Common myeloid progenitor, CD34-positive (primary cell): Measurements from ENCODE around the gene C1orf232.
A peak's percentile ranks its signal among the peaks of the same experiment; 100 is the strongest.

Experiments
- CTCF ChIA-PET: fragments of 350-600 bp; sonication (Branson Sonifier 250); formaldehyde crosslinking; loops from one replicate; lab custom pipeline; 2021; ENCODE audit warnings: antibody characterized with exemption; lab: Charles Lee
- POLR2A ChIA-PET: fragments of 350-600 bp; sonication (Branson Sonifier 250); formaldehyde crosslinking; loops from one replicate; lab custom pipeline; 2021; ENCODE audit warnings: antibody characterized with exemption; lab: Charles Lee
- DNase-seq, 3 donors: peaks; one replicate each; pipeline versions ENCODE4 v3.0.0 to v3.0.0-alpha.2; 2013
- H3K27ac ChIP-seq, 2 experiments: 1 replicate in 1 of 2; 2 replicates in 1 of 2; pipeline ENCODE4 v1.7.0; 2013; ENCODE audit warnings: inconsistent platforms in 2 of 2, low read length in 2 of 2, mild to moderate bottlenecking in 2 of 2, low read depth in 1 of 2, moderate library complexity in 1 of 2; ENCODE audit not compliant: severe bottlenecking in 2 of 2, insufficient read depth in 1 of 2, poor library complexity in 1 of 2
- H3K27me3 ChIP-seq, 5 experiments: replicated peaks in 2 of 5; 1 replicate in 3 of 5; 2 replicates in 2 of 5; pipeline versions ENCODE4 v1.6.1 to v1.7.0; 2013; ENCODE audit warnings: low read length in 4 of 5, mild to moderate bottlenecking in 2 of 5, moderate library complexity in 2 of 5, inconsistent platforms in 1 of 5; ENCODE audit not compliant: insufficient read depth in 5 of 5, control insufficient read depth in 4 of 5
- H3K36me3 ChIP-seq, 4 experiments: 1 replicate in 2 of 4; 2 replicates in 2 of 4; pipeline versions ENCODE4 v1.6.1 to v1.7.0; 2013; ENCODE audit warnings: low read length in 3 of 4, control low read depth in 1 of 4, mild to moderate bottlenecking in 1 of 4; ENCODE audit not compliant: control insufficient read depth in 4 of 4, insufficient read depth in 4 of 4
- H3K4me1 ChIP-seq, 4 experiments: 1 replicate in 3 of 4; 2 replicates in 1 of 4; pipeline versions ENCODE4 v1.6.1 to v1.7.1; 2013; ENCODE audit warnings: low read length in 3 of 4, mild to moderate bottlenecking in 3 of 4, control low read depth in 1 of 4, inconsistent platforms in 1 of 4, moderate library complexity in 1 of 4; ENCODE audit not compliant: control insufficient read depth in 4 of 4, insufficient read depth in 4 of 4; ENCODE audit errors: control extremely low read depth in 1 of 4
- H3K4me3 ChIP-seq, 7 experiments: 1 replicate in 4 of 7; 2 replicates in 3 of 7; pipeline versions ENCODE4 v1.5.1 to v1.7.0; 2013; ENCODE audit warnings: mild to moderate bottlenecking in 7 of 7, low read length in 6 of 7, moderate library complexity in 6 of 7, inconsistent platforms in 2 of 7, low read depth in 2 of 7, control low read depth in 1 of 7; ENCODE audit not compliant: insufficient read depth in 4 of 7, control insufficient read depth in 1 of 7; ENCODE audit errors: extremely low read depth in 1 of 7
- H3K9me3 ChIP-seq, 5 experiments: 1 replicate in 4 of 5; 2 replicates in 1 of 5; pipeline versions ENCODE4 v1.6.1 to v1.7.1; 2013; ENCODE audit warnings: low read length in 4 of 5, mild to moderate bottlenecking in 2 of 5, inconsistent platforms in 1 of 5, low read depth in 1 of 5, moderate library complexity in 1 of 5; ENCODE audit not compliant: control insufficient read depth in 4 of 5, insufficient read depth in 2 of 5; ENCODE audit errors: control extremely low read depth in 1 of 5
- WGBS: methylation state at CpG from one replicate; pipeline ENCODE4 v1.1.5; 2013; ENCODE audit not compliant: insufficient coverage; 5-methylcytosine and 5-hydroxymethylcytosine counted together

The C1orf232 gene

DNA sequence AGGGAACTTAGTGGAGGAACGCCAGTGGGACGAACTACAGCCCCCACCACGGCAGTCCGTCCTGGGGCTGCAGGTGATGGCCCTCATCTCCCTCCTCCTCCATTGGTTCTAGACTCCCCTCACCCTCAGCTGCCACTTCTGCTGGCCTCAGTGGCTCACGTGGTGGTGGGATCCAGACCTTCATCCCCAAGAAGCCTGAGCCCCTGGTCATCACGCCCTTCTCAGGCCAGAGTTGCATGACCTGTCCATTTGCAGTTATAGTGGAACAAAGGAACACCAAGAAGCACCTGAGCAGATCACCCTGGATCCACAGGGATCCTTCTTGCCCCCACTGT, 22.8 kb downstream of the C1orf232 start:
- no peaks in the 10 kb centered on the region for H3K36me3 ChIP-seq
- 75% methylated on average over 4 of the region's 6 CpGs for WGBS
- ChIA-PET POLR2A (interaction anchor here (0.7 to 1.6 kb wide), 2 partner anchors 9 to 11 kb away, joined by 4 to 6 read pairs; no protein-coding TSS in a partner anchor), CTCF (interaction anchor here (0.7 to 11.6 kb wide), 12 partner anchors 10 to 110 kb away, joined by 3 to 188 read pairs (median 10); partner anchors contain the start of genes C1orf232, FAM110D and ZNF593)
- H3K4me1 ChIP-seq: peaks cover 0 to 3% (median 3%) of the 10 kb centered on the region in 4 experiments
- no peaks in the 10 kb centered on the region for H3K9me3 ChIP-seq
- H3K4me3 ChIP-seq: no peak overlapping the region
- DNase-seq: no peak
- no peak overlapping the region for H3K27ac ChIP-seq
- peaks cover 0 to 10% (median 0%) of the 10 kb centered on the region in 5 experiments for H3K27me3 ChIP-seq

DNA sequence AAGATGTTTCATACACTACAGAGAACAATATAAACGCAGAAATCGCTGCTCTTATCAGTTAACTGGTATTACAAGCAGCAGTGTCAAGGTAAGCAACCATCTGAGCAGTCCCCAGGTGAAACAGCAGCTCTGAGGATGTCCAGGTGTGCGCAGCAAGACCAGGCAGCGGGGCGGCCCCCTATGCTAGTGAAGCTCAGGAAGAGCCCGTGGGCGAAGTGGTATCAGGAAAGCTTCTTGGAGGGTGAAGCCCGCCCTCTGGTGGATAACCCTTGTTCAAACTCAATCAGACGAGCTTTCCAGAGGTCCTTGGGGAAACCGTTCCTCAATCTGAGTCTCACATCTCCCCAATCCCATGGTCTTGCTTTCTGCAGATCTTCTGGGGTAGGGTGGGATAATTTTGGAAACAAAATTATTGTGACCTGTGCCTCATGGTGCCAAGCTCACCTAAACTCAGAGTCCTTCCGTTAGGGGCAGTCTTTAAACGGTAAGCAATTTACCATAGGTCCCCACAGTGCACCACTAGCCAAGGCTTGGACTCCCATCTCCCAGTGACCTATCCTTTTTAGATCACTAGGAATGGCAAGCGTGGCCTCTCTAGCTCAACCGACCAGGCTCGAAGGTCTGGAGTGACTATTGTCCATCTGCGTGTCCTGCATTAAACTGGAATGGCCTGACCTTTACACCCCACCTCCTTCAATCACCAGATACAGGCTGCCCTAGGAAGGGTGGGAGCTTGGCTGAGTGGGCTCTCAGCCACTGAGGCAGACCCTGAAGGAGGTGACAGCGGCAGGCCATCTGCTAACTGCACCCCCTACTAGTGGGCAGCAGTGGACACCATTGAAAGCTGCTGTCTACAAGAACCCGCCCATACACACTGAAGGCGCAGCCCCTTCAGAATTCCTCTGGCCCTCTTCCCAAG, 23.5 kb downstream of the C1orf232 start:
- Histone ChIP-seq H3K27ac (no peak overlapping the region), H3K4me3 (peak overlapping the region in 1 of 7 experiments; percentile 37), H3K9me3 (no peaks in the 10 kb centered on the region), H3K27me3 (peaks cover 0 to 10% (median 0%) of the 10 kb centered on the region in 5 experiments), H3K4me1 (peaks cover 0 to 3% (median 3%) of the 10 kb centered on the region in 4 experiments), H3K36me3 (no peaks in the 10 kb centered on the region)
- ChIA-PET CTCF (interaction anchor here (0.5 to 11.6 kb wide), 22 partner anchors 11 to 973 kb away, joined by 3 to 188 read pairs (median 6); partner anchors contain the start of genes C1orf232, FAM110D, PDIK1L and ZNF593), POLR2A (interaction anchor here (1.2 to 1.6 kb wide), 2 partner anchors 10 to 40 kb away, joined by 4 read pairs; no protein-coding TSS in a partner anchor)
- 49% methylated on average over 12 of the region's 19 CpGs for WGBS
- peak; percentile 71 to 84 (median 82) for DNase-seq

DNA sequence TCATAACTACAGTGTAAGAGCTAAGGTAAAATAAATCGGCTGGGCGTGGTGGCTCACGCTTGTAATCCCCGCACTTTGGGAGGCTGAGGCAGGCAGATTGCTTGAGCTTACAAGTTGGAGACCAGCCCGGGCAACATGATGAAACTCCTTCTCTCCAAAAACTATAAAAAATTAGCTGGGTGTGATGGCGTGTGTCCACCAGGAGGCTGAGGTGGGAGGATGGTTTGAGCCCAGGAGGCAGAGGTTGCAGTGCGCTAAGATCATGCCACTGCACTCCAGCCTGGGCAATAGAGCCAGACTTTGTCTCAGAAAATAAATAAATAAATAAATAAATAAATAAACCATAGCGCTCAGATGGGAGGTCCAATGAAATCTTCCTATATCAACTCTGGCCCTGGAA, 26.6 kb downstream of the C1orf232 start:
- peaks cover 0 to 2% (median 0%) of the 10 kb centered on the region in 5 experiments for H3K27me3 ChIP-seq
- no peaks in the 10 kb centered on the region for H3K9me3 ChIP-seq
- ChIA-PET POLR2A (interaction anchor here (0.6 kb wide), 1 partner anchor 30 kb away, joined by 4 read pairs; no protein-coding TSS in a partner anchor), CTCF (interaction anchor here (0.6 to 11.6 kb wide), 7 partner anchors 10 to 58 kb away, joined by 3 to 188 read pairs (median 4); partner anchors contain the start of genes PDIK1L and ZNF593)
- no peak overlapping the region for H3K27ac ChIP-seq
- peaks cover 0 to 8% (median 4%) of the 10 kb centered on the region in 4 experiments for H3K4me1 ChIP-seq
- WGBS: 100% methylated on average over 5 of the region's 8 CpGs
- no peak overlapping the region for H3K4me3 ChIP-seq
- DNase-seq: peak in 2 of 3 donors; percentile 51 to 52
- H3K36me3 ChIP-seq: no peaks in the 10 kb centered on the region

DNA sequence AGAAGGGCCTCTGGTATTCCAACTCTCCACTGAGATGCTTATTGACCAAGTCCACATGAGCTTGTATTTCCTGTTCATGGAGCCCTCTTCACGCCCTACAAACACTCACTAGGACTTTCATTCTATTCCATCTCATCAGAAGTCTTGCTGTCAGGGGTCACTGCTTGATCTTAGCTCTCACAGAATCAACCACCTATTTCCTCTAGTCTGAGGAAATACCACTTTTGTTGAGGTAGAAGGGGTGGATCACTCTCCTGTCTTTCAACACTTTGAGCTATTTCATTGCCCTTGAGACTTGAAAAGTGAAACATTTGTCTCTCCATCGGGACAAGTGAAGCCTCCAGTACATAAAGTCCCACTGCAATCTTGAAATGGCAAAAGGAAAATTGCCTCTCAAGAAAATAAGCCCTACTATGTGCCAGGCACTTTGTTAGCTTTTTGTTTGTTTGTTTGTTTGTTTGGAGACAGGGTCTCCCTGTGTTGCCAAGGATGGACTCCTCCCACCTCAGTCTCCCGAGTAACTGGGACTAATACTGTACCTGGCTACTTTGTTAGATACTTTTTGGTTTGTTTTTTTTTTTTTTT, 29.7 kb downstream of the C1orf232 start:
- 75% methylated on average over 2 of the region's 3 CpGs for WGBS
- Histone ChIP-seq H3K9me3 (peaks cover 0 to 1% (median 0%) of the 10 kb centered on the region in 5 experiments), H3K36me3 (no peaks in the 10 kb centered on the region), H3K4me1 (peaks cover 0 to 5% (median 1%) of the 10 kb centered on the region in 4 experiments), H3K27ac (no peak overlapping the region), H3K4me3 (no peak overlapping the region), H3K27me3 (no peaks in the 10 kb centered on the region)
- ChIA-PET CTCF (interaction anchor here (0.6 to 11.6 kb wide), 9 partner anchors 13 to 225 kb away, joined by 3 to 188 read pairs (median 4); partner anchors contain the start of gene CEP85), POLR2A (interaction anchor here (0.6 to 0.7 kb wide), 2 partner anchors 8 to 13 kb away, joined by 3 read pairs; no protein-coding TSS in a partner anchor)
- peak in 1 of 3 donors; percentile 37 for DNase-seq

DNA sequence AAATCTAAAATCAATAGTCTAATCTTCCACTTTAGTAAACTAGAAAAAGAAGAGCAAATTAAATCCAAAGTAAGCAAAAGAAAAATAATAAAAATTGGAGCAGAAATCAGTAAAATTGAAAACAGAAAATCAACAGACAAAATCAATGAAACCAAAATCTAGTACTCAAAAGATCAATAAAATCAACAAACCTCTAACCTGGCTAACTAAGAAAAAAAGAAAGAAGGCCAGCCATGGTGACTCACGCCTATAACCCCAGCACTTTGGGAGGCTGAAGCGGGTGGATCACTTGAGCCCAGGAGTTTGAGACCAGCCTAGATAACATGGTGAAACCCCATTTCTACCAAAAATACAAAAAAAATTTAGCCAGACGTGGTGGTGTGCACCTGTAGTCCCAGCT, 34.3 kb downstream of the C1orf232 start:
- no peaks in the 10 kb centered on the region for H3K27me3 ChIP-seq
- peaks cover 0 to 1% (median 0%) of the 10 kb centered on the region in 5 experiments for H3K9me3 ChIP-seq
- ChIA-PET CTCF (no interaction called here), POLR2A (no interaction called here)
- H3K27ac ChIP-seq: no peak overlapping the region
- no peaks in the 10 kb centered on the region for H3K36me3 ChIP-seq
- no CpG with 5 or more reads among the region's 3 CpGs for WGBS
- DNase-seq: no peak
- H3K4me1 ChIP-seq: peaks cover 0 to 10% (median 5%) of the 10 kb centered on the region in 4 experiments
- no peak overlapping the region for H3K4me3 ChIP-seq

DNA sequence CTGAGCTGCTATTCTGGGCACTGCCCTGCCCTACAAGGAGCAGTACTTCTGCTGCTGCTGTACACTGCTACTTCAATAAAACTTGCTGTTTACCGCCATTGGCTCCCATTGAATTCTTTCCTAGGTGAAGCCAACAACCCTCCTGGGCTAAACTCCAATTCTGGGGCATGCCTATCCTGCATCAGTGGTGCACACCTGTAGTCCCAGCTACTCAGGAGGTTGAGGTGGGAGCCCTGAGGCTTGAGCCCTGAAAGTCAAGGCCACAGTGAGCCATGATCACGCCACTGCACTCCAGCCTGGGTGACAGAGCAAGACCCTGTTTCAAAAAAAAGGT, 36.0 kb downstream of the C1orf232 start:
- ChIA-PET CTCF (interaction anchor here (1.0 to 2.0 kb wide), 3 partner anchors 10 to 21 kb away, joined by 3 to 11 read pairs (median 4); partner anchors contain the start of gene PDIK1L), POLR2A (no interaction called here)
- peaks cover 0 to 25% (median 18%) of the 10 kb centered on the region in 4 experiments for H3K4me1 ChIP-seq
- no peak overlapping the region for H3K27ac ChIP-seq
- H3K4me3 ChIP-seq: no peak overlapping the region
- peaks cover 0 to 1% (median 0%) of the 10 kb centered on the region in 5 experiments for H3K9me3 ChIP-seq
- no peaks in the 10 kb centered on the region for H3K36me3 ChIP-seq
- no peaks in the 10 kb centered on the region for H3K27me3 ChIP-seq
- 100% methylated on average over 2 of the region's 2 CpGs for WGBS
- no peak for DNase-seq
